GM12875 (cell line): ENCODE data around the gene FKBP8.

Source experiments
- H3K4me3 ChIP-seq: one replicate; pipeline ENCODE4 v1.5.1; 2011; ENCODE audit warnings: low read depth, low read length, control low read depth
- TF ChIP-seq, protein P1 (sequence below): IDR thresholded peaks from 2 replicates; pipeline ENCODE4 v1.5.1; 2011; ENCODE audit warnings: low read depth, mild to moderate bottlenecking, control low read depth, inconsistent platforms, low read length, moderate library complexity, borderline replicate concordance; ENCODE audit not compliant: insufficient read depth

The FKBP8 gene

DNA sequence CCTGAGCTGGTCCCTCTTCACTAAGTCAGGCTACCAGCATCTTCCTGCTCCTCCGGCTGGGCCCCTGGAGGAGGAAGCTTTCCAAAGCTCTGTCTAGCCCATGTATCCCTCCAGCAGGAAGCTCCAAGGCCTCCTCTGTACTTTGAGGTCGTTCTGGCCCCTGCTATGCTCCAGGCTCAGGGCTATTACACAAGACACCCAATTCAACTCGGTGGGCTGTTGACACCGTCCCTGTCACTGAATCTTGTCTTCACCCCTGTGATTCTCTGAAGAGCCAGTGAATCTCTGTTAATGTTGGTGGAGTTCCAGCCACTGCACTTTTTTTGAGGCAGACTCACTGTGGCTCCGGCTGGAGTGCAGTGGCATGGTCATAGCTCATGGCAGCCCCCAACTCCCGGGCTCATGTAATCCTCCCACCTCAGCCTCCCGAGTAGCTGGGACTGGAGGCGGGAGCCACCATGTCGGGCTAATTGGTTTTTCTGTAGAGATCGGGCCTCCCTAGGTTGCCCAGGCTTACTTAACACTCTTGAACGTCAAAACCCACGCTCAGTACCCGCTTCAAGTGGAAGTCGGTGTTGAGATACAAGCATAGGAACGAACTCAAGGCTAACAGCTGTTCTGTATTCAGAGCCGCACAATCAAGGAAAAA lies 44.7 kb upstream of the FKBP8 start:
- peak overlapping the region; percentile 91 for H3K4me3 ChIP-seq

DNA sequence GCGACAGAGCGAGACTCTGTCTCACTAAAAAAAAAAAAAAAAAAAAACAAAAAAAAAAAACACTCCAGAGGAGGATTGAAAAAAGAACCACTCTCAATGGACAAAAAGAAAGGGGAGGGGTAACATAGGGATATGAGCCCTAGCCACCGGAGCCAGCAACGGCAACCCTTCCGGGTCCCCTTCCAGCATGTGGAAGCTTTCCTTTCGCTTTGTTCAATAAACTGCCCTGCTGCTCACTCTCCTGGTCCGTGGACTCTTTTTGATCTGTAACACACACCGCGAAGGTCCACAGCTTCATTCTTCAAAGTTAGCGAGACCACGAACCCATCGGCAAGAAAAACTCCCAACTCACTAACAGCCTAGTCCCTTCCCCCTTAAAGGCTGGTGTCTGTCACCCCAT lies 44.2 kb upstream of the FKBP8 start:
- TF ChIP-seq, protein P1, sequence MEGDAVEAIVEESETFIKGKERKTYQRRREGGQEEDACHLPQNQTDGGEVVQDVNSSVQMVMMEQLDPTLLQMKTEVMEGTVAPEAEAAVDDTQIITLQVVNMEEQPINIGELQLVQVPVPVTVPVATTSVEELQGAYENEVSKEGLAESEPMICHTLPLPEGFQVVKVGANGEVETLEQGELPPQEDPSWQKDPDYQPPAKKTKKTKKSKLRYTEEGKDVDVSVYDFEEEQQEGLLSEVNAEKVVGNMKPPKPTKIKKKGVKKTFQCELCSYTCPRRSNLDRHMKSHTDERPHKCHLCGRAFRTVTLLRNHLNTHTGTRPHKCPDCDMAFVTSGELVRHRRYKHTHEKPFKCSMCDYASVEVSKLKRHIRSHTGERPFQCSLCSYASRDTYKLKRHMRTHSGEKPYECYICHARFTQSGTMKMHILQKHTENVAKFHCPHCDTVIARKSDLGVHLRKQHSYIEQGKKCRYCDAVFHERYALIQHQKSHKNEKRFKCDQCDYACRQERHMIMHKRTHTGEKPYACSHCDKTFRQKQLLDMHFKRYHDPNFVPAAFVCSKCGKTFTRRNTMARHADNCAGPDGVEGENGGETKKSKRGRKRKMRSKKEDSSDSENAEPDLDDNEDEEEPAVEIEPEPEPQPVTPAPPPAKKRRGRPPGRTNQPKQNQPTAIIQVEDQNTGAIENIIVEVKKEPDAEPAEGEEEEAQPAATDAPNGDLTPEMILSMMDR: no peak
- H3K4me3 ChIP-seq: no peak overlapping the region

More for the DNA sequence above, 44.7 kb upstream of the FKBP8 start:
- TF ChIP-seq, protein P1: no peak

DNA sequence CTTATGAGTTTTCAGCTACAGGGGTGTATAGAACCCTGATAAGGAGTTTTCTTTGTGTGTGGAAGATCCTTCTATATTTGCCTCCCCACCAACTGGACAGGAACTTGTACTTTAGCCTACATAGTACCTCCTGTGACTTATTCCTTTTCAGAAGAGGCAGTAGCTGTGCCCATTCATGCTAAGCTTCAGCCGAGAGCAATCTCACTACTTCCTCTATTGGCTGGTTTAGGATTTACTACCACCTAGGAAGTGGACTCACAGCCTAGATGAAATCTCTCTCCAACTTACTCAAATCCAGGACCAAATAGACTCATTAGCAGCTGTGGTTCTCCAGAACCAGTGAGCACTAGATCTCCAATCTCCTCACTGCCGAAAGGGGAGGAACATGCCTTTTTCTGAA lies 42.9 kb upstream of the FKBP8 start:
- no peak overlapping the region for H3K4me3 ChIP-seq
- TF ChIP-seq, protein P1: no peak; the same call in 1 of the 2 replicates

DNA sequence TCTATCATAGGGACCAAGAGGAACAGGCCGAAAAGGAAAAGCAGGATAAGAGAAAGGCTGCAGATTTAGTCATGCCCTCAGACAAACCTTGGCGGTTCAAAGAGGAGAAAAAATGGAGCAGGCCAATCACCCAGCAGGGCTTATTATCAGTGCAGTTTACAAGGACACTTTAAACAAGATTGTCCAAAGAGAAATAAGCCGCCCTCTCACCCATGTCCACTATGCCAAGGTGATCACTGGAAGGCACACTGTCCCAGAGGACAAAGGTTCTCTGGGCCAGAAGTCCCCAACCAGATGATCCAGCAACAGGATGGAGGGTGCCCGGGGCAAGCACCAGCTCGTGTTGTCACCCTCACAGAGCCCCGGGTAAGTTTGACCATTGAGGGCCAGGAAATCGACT lies 36.9 kb upstream of the FKBP8 start:
- TF ChIP-seq, protein P1: no peak
- no peak overlapping the region for H3K4me3 ChIP-seq

DNA sequence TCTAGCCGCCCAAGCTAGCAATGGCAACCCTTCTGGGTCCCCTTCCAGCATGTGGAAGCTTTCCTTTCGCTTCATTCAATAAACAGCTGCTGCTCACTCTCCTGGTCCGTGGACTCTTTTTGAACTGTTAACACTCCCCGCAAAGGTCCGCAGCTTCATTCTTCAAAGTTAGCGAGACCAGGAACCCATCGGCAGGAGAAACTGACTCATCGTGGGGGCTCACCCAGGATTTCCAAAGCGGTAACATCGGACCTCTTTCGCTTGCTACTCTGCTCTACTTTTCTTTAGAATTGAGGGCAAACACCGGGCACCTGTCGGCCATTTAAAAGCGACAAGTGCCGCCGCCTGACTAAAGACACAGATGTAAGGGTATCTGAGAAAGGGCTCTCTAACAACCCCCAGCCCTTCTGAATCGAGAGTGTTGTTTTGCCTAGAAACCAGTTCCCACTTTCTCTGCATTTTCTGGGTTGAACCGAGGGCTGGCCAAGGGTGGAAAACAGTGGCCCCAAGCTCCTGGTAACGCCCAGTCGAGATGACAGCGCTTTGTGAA lies 34.1 kb upstream of the FKBP8 start:
- H3K4me3 ChIP-seq: no peak overlapping the region
- TF ChIP-seq, protein P1: no peak

DNA sequence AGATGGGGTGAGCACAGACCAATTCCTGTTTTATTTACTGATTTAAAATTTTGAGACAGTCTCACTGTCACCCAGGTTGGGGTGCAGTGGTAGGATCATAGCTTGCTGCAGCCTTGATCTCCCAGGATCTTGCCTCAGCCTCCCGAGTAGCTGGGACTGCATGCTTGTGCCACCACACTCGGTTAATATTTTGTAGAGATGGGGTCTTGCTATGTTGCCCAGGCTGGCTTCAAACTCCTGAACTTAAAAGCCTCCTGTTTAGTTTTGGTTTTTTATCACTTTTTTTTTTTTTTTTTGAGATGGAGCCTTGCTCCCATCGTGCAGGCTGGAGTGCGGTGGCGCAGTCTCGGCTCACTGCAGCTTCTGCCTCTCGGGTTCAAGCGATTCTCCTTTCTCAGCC lies 33.0 kb upstream of the FKBP8 start:
- TF ChIP-seq, protein P1: no peak
- no peak overlapping the region for H3K4me3 ChIP-seq

DNA sequence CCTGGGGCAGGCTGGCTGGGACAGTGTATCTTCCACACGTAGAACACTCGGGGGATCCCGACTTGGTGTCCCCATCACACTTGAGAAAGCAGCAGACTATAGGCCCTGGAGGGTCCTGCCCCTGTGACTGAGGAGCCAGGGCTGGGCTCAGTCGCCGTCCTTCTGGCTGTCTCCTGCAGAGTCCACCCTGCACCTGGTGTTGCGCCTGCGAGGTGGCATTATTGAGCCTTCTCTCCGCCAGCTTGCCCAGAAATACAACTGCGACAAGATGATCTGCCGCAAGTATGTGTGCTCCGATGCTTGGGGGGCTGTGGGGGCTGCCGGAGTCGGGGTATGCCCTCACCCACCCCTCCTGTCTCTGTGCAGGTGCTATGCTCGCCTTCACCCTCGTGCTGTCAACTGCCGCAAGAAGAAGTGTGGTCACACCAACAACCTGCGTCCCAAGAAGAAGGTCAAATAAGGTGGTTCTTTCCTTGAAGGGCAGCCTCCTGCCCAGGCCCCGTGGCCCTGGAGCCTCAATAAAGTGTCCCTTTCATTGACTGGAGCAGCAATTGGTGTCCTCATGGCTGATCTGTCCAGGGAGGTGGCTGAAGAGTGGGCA lies 31.4 kb upstream of the FKBP8 start:
- TF ChIP-seq, protein P1: no peak
- no peak overlapping the region for H3K4me3 ChIP-seq
